Body of pancreas (tissue), 4 donors: ENCODE results near the gene ABHD3.

Experiments used
- CTCF ChIP-seq, 7 experiments: fragments of 450-650 bp in 4 of 7; fragments of 200-600 bp in 3 of 7; sonication (generic) in 3 of 7; IDR thresholded peaks; one replicate each; pipeline ENCODE4 v1.5.1; 2016 to 2019; ENCODE audit warnings: antibody characterized with exemption in 7 of 7
- POLR2A ChIP-seq, 3 donors: fragments of 450-650 bp; IDR thresholded peaks; one replicate each; pipeline ENCODE4 v1.6.1; 2016; ENCODE audit warnings: antibody characterized with exemption in 3 of 3, mild to moderate bottlenecking in 2 of 3

- TF ChIP-seq CTCF (IDR thresholded peaks at IDR 0.05) (no peak), POLR2A (IDR thresholded peaks at IDR 0.05) (no peak)
These were observed 28.4 kb upstream of the ABHD3 start for GRCh38 chr18:21733011-21733410.
